SU-DHL-6 (cell line): Measurements from ENCODE around the gene NPAS2.

Experiments used
- H2AFZ ChIP-seq: fragments of 200-600 bp; sonication (generic); 2 replicates; pipeline ENCODE4 v1.6.1; 2014; ENCODE audit warnings: low read depth, mild to moderate bottlenecking, moderate library complexity, mixed read lengths, antibody characterized with exemption, low read length; ENCODE audit not compliant: severe bottlenecking
- H3F3A ChIP-seq: fragments of 200-600 bp; shearing (Covaris generic); 2 replicates; pipeline ENCODE4 v1.6.0; 2016; ENCODE audit warnings: antibody characterized with exemption, mild to moderate bottlenecking; ENCODE audit not compliant: insufficient read depth
- H3K27ac ChIP-seq: fragments of 200-600 bp; sonication (generic); 2 replicates; pipeline ENCODE4 v1.5.1; 2016; ENCODE audit warnings: low read depth, mild to moderate bottlenecking, low read length, moderate library complexity, mixed read lengths
- H3K27me3 ChIP-seq: fragments of 200-600 bp; sonication (generic), shearing (Covaris generic); 2 replicates; pipeline ENCODE4 v1.6.0; 2014; ENCODE audit warnings: mild to moderate bottlenecking, low read length
- H3K36me3 ChIP-seq: fragments of 200-600 bp; sonication (generic); 2 replicates; pipeline ENCODE4 v1.6.1; 2014; ENCODE audit warnings: mild to moderate bottlenecking, low read length, mixed read lengths
- H3K4me2 ChIP-seq: fragments of 300-600, 200-600 bp; shearing (Covaris generic), sonication (generic); 2 replicates; pipeline ENCODE4 v1.6.0; 2014; ENCODE audit warnings: low read length, low read depth, mild to moderate bottlenecking; ENCODE audit not compliant: poor library complexity, severe bottlenecking
- H3K4me3 ChIP-seq: fragments of 200-600 bp; sonication (generic); 2 replicates; pipeline ENCODE4 v1.5.1; 2014; ENCODE audit warnings: antibody characterized with exemption, low read length, mild to moderate bottlenecking, mixed read lengths; ENCODE audit not compliant: insufficient read depth, poor library complexity, severe bottlenecking
- H3K79me2 ChIP-seq: fragments of 200-600 bp; sonication (generic); 2 replicates; pipeline ENCODE4 v1.6.1; 2014; ENCODE audit warnings: mild to moderate bottlenecking, low read length, moderate library complexity; ENCODE audit not compliant: insufficient read depth
- H3K9ac ChIP-seq: fragments of 200-600 bp; sonication (generic); 2 replicates; pipeline ENCODE4 v1.7.0; 2014; ENCODE audit warnings: mild to moderate bottlenecking, low read length
- H3K9me2 ChIP-seq: fragments of 200-600 bp; sonication (generic); replicated peaks from 2 replicates; pipeline ENCODE4 v1.6.1; 2014; ENCODE audit warnings: low read length; ENCODE audit not compliant: insufficient read depth
- H3K9me3 ChIP-seq: fragments of 200-600 bp; sonication (generic); 2 replicates; pipeline ENCODE4 v1.6.1; 2014; ENCODE audit warnings: low read length, mixed read lengths; ENCODE audit not compliant: insufficient read depth
- H4K20me1 ChIP-seq: fragments of 200-600 bp; sonication (generic); 2 replicates; pipeline ENCODE4 v1.6.1; 2014; ENCODE audit warnings: low read depth, mild to moderate bottlenecking, antibody characterized with exemption, low read length, moderate library complexity, mixed read lengths
- CTCF ChIP-seq: fragments of 200-600 bp; sonication (generic); IDR thresholded peaks from one replicate; pipeline ENCODE4 v1.5.1; 2017; ENCODE audit warnings: antibody characterized with exemption, mild to moderate bottlenecking, low read length, moderate library complexity; ENCODE audit not compliant: insufficient read depth, poor library complexity, severe bottlenecking
- EZH2phosphoT487 ChIP-seq: fragments of 200-600 bp; sonication (generic), shearing (Covaris generic); conservative IDR thresholded peaks from 2 replicates; pipeline ENCODE4 v1.6.1; 2018; ENCODE audit warnings: mild to moderate bottlenecking, antibody characterized with exemption, low read length, moderate library complexity, mixed read lengths

NPAS2 gene

DNA sequence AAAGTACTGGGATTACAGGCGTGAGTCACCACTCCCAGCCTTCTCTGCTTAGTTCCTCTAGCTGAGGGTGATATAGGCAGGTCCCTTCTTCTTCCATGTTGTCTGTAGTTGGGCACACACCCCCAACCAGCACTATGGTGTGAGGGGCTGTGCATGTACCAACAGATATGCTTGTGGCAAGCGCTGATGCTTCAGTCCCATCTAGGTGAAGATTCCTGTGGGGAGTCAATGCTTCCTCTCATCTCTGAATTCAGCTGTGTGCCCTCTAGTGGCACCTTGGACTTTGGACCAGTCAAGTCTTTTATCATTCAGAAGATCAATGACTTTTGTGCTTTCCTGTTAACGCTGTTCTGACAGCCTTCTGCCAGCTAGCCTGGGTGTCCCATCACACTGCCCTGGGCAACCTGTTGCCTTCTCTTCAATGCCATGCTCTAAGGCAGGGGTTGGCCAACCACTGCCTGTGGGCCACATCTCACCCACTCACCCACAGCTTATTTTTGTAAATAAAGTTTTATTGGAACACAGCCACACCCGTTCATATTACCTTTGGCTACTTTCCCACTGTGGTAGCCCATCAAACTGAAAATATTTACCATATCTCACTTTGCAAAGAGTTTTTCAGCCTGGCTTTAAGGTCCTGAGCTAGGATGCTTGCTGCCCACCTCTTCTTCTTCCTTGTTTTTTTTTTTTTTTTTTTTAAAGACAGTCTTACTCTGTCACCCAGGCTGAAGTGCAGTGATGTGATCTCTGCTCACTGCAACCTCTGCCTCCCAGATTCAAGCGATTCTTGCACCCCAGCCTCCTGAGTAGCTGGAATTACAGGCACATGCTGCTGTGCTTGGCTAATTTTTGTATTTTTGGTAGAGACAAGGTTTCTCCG, 51.0 kb downstream of the NPAS2 start:
- Histone ChIP-seq H3K27ac (no peak overlapping the region), H3K4me2 (no peak overlapping the region), H3K9me3 (peaks cover 6% of the 10 kb centered on the region; the same call in 1 of the 2 replicates), H3K79me2 (no peaks in the 10 kb centered on the region), H3K27me3 (no peaks in the 10 kb centered on the region; the same call in 1 of the 2 replicates), H3K9me2 (no peaks in the 10 kb centered on the region), H3K4me3 (no peak overlapping the region), H3K9ac (no peak overlapping the region), H3F3A (no peaks in the 10 kb centered on the region), H3K36me3 (no peaks in the 10 kb centered on the region), H4K20me1 (no peaks in the 10 kb centered on the region), H2AFZ (no peak overlapping the region)
- TF ChIP-seq EZH2phosphoT487 (no peak), CTCF (no peak)

- Histone ChIP-seq H3K79me2 (no peaks in the 10 kb centered on the region), H3K4me3 (no peak overlapping the region), H3K27me3 (no peaks in the 10 kb centered on the region), H3K9me3 (no peaks in the 10 kb centered on the region), H3K27ac (no peak overlapping the region), H3K36me3 (no peaks in the 10 kb centered on the region), H4K20me1 (no peaks in the 10 kb centered on the region), H3F3A (no peaks in the 10 kb centered on the region), H3K9me2 (no peaks in the 10 kb centered on the region), H2AFZ (no peak overlapping the region), H3K9ac (no peak overlapping the region), H3K4me2 (no peak overlapping the region)
- TF ChIP-seq EZH2phosphoT487 (no peak), CTCF (no peak)
Observed at GRCh38 chr2:100875516-100876230, 55.7 kb downstream of the NPAS2 start.

- no peak overlapping the region for H3K27ac ChIP-seq
Observed at GRCh38 chr2:100876231-100876860, 56.4 kb downstream of the NPAS2 start.

More at GRCh38 chr2:100876231-100876860, 56.4 kb downstream of the NPAS2 start:
- no peaks in the 10 kb centered on the region for H3K9me2 ChIP-seq
- no peak overlapping the region for H3K9ac ChIP-seq
- H3K4me3 ChIP-seq, result no peak overlapping the region
- H3K27me3 ChIP-seq, result no peaks in the 10 kb centered on the region
- no peak overlapping the region for H2AFZ ChIP-seq
- TF ChIP-seq CTCF (no peak), EZH2phosphoT487 (no peak)
- H3K9me3 ChIP-seq, result no peaks in the 10 kb centered on the region
- H4K20me1 ChIP-seq, result no peaks in the 10 kb centered on the region
- H3K79me2 ChIP-seq, result no peaks in the 10 kb centered on the region
- no peak overlapping the region for H3K4me2 ChIP-seq
- H3K36me3 ChIP-seq, result no peaks in the 10 kb centered on the region
- no peaks in the 10 kb centered on the region for H3F3A ChIP-seq
